Bronchial epithelial cell (primary cell): ENCODE results near the gene TK2. TPM values are rescaled to one million over a fixed set of nuclear protein-coding genes. Genes with fewer than 3 reads are reported as not detected.
"Not testable (repeated sequence)": the region's sequence is repeated elsewhere in the genome, so short reads cannot be mapped to it uniquely, and the experiment has no call there.

ENCODE experiments used
- DNase-seq: peaks from one replicate; pipeline ENCODE4 v3.0.0-alpha.2; 2010; ENCODE audit warnings: low read depth
- FAIRE-seq: peaks from 2 replicates; lab custom pipeline; 2011; peaks lifted over from hg19 to GRCh38; lab: Jason Lieb, UNC
- H3K27me3 ChIP-seq: 2 replicates; pipeline ENCODE4 v1.5.1; 2011; ENCODE audit warnings: low read length; ENCODE audit not compliant: control insufficient read depth, insufficient read depth
- H3K36me3 ChIP-seq: 2 replicates; pipeline ENCODE4 v1.5.1; 2011; ENCODE audit warnings: low read length; ENCODE audit not compliant: control insufficient read depth, insufficient read depth
- H3K4me3 ChIP-seq: 2 replicates; pipeline ENCODE4 v1.5.1; 2011; ENCODE audit warnings: mild to moderate bottlenecking, low read depth, low read length, control low read depth
- CTCF ChIP-seq: IDR thresholded peaks from 2 replicates; pipeline ENCODE4 v1.5.1; 2011; ENCODE audit warnings: mild to moderate bottlenecking, moderate library complexity, low read length, control low read depth, inconsistent platforms; ENCODE audit not compliant: insufficient read depth, severe bottlenecking
- total RNA-seq: library from RNA; depleted of rRNA; stranded (reverse); fragments of >200 nt; gene quantifications from 2 replicates; pipeline ENCODE4 v1.2.1, GENCODE V29; 2014

TK2 gene
- total RNA-seq, 1 donor from 2014 or later: 8.7 TPM

- TF ChIP-seq CTCF: no peak
- no peak for DNase-seq
- Histone ChIP-seq H3K4me3 (no peak overlapping the region), H3K27me3 (no peaks in the 10 kb centered on the region), H3K36me3 (no peaks in the 10 kb centered on the region)
- no peak for FAIRE-seq
Observed at GRCh38 chr16:66517586-66518263, 32.2 kb downstream of the TK2 start.

- Histone ChIP-seq H3K27me3 (no peaks in the 10 kb centered on the region), H3K4me3 (no peak overlapping the region), H3K36me3 (no peaks in the 10 kb centered on the region)
- no peak for TF ChIP-seq CTCF
- DNase-seq: peak; percentile 97
- peak; percentile 77 for FAIRE-seq
Observed at GRCh38 chr16:66516808-66517585, 32.9 kb downstream of the TK2 start.

- DNase-seq (no peak), FAIRE-seq (no peak)
- Histone ChIP-seq H3K36me3 (no peaks in the 10 kb centered on the region), H3K27me3 (no peaks in the 10 kb centered on the region), H3K4me3 (no peak overlapping the region)
- TF ChIP-seq CTCF: no peak
Observed at GRCh38 chr16:66516509-66516807, 33.5 kb downstream of the TK2 start.

GRCh38 chr16:66515596-66516508 is 34.1 kb downstream of the TK2 start:
- DNase-seq (no peak), FAIRE-seq (no peak)
- H3K27me3 ChIP-seq: no peaks in the 10 kb centered on the region
- TF ChIP-seq CTCF: peak; percentile 34
- no peaks in the 10 kb centered on the region for H3K36me3 ChIP-seq
- H3K4me3 ChIP-seq: no peak overlapping the region

GRCh38 chr16:66514980-66515595 is 34.8 kb downstream of the TK2 start:
- not testable (repeated sequence) for H3K36me3 ChIP-seq, H3K4me3 ChIP-seq, DNase-seq, H3K27me3 ChIP-seq, FAIRE-seq

GRCh38 chr16:66514391-66514790 is 35.5 kb downstream of the TK2 start:
- not testable (repeated sequence) for FAIRE-seq, H3K36me3 ChIP-seq, H3K4me3 ChIP-seq, DNase-seq, H3K27me3 ChIP-seq
